HG03139 (cell line): ENCODE measurements around the gene FBXW11.

ENCODE experiments used
- ATAC-seq: cut with Tn5 transposase; IDR thresholded peaks from one replicate; pipeline ENCODE4 v1.9.1; 2021; ENCODE audit not compliant: unreplicated experiment

FBXW11 gene

GRCh38 chr5:172006321-172007174, at the start of gene FBXW11:
Gene FBXW11, minus strand, starts transcription at chr5:172006638. Its CDS starts 136 bp downstream, at chr5:172006502.
- ATAC-seq: peak; percentile 77

- no peak for ATAC-seq
Observed at GRCh38 chr5:172055996-172056395, 49.6 kb upstream of the FBXW11 start.

GRCh38 chr5:172055421-172055820, 49.0 kb upstream of the FBXW11 start:
- ATAC-seq: no peak

GRCh38 chr5:172054611-172055153, 48.2 kb upstream of the FBXW11 start:
- ATAC-seq: no peak

- no peak for ATAC-seq
Observed at GRCh38 chr5:172052450-172053236, 46.2 kb upstream of the FBXW11 start.

GRCh38 chr5:172051643-172052339, 45.4 kb upstream of the FBXW11 start:
- ATAC-seq: no peak

GRCh38 chr5:172050080-172050479, 43.6 kb upstream of the FBXW11 start:
- ATAC-seq: no peak

- no peak for ATAC-seq
Observed at GRCh38 chr5:172049226-172049796, 42.9 kb upstream of the FBXW11 start.

GRCh38 chr5:172048539-172049101, 42.2 kb upstream of the FBXW11 start:
- ATAC-seq: no peak

GRCh38 chr5:172048170-172048422, 41.7 kb upstream of the FBXW11 start:
- ATAC-seq: no peak

- no peak for ATAC-seq
Observed at GRCh38 chr5:172046593-172046992, 40.2 kb upstream of the FBXW11 start.

GRCh38 chr5:172045315-172045632, 38.8 kb upstream of the FBXW11 start:
- ATAC-seq: no peak

GRCh38 chr5:172044631-172045314, 38.3 kb upstream of the FBXW11 start:
- ATAC-seq: no peak

- no peak for ATAC-seq
Observed at GRCh38 chr5:172043865-172044264, 37.4 kb upstream of the FBXW11 start.

GRCh38 chr5:172042183-172042582, 35.7 kb upstream of the FBXW11 start:
- ATAC-seq: no peak

GRCh38 chr5:172038167-172038566, 31.7 kb upstream of the FBXW11 start:
- ATAC-seq: no peak

GRCh38 chr5:172035049-172035448, 28.6 kb upstream of the FBXW11 start:
- ATAC-seq: peak; percentile 63

GRCh38 chr5:172031894-172032461, 25.5 kb upstream of the FBXW11 start:
- no peak for ATAC-seq

- no peak for ATAC-seq
Observed at GRCh38 chr5:172029876-172030275, 23.4 kb upstream of the FBXW11 start.

- ATAC-seq: no peak
Observed at GRCh38 chr5:172028167-172028566, 21.7 kb upstream of the FBXW11 start.
